HepG2 (cell line): Measurements from ENCODE around the gene HAGH. TPM values are rescaled to one million over a fixed set of nuclear protein-coding genes. Genes with fewer than 3 reads are reported as not detected.

Experiments
- ARNTL ChIP-seq: sonication (generic); formaldehyde crosslinking; IDR thresholded peaks from 2 replicates; pipeline ENCODE4 v1.4.0; 2020; ENCODE audit warnings: mild to moderate bottlenecking, missing genetic modification reagents
- ATF6 ChIP-seq: sonication (generic); formaldehyde crosslinking; conservative IDR thresholded peaks from 2 replicates; pipeline ENCODE4 v1.4.0; 2020; ENCODE audit warnings: missing genetic modification reagents
- EP300 ChIP-seq, 3 experiments: sonication (generic) in 1 of 3; formaldehyde crosslinking in 1 of 3; IDR thresholded peaks; 2 replicates each; pipeline versions ENCODE4 v1.5.1 to v1.6.1; 2011 to 2020; ENCODE audit warnings: low read depth in 2 of 3, low read length in 2 of 3, borderline replicate concordance in 1 of 3, improper control_type of control experiment in 1 of 3, mild to moderate bottlenecking in 1 of 3, missing genetic modification reagents in 1 of 3, moderate library complexity in 1 of 3
- GFI1 ChIP-seq: sonication (generic); formaldehyde crosslinking; IDR thresholded peaks from 2 replicates; pipeline ENCODE4 v1.5.0; 2020; ENCODE audit warnings: missing genetic modification reagents, mild to moderate bottlenecking, borderline replicate concordance
- MIXL1 ChIP-seq: IDR thresholded peaks from 2 replicates; pipeline ENCODE4 v1.6.1; 2016
- ZHX2 ChIP-seq, 2 experiments: sonication (generic) in 1 of 2; formaldehyde crosslinking in 1 of 2; IDR thresholded peaks; 2 replicates each; pipeline versions ENCODE4 v1.6.1 to v1.9.0; 2014 to 2022; ENCODE audit warnings: antibody characterized with exemption in 1 of 2, borderline replicate concordance in 1 of 2, inconsistent platforms in 1 of 2, low read depth in 1 of 2, missing genetic modification reagents in 1 of 2
- ZMYM2 ChIP-seq: sonication (generic); formaldehyde crosslinking; IDR thresholded peaks from 2 replicates; pipeline ENCODE4 v1.8.0; 2022; ENCODE audit warnings: mild to moderate bottlenecking, missing genetic modification reagents
- ZNF264 ChIP-seq: sonication (generic); formaldehyde crosslinking; IDR thresholded peaks from 2 replicates; pipeline ENCODE4 v1.4.0; 2020; ENCODE audit warnings: missing genetic modification reagents
- polyA plus RNA-seq, 8 experiments: library from polyadenylated mRNA; depleted of rRNA in 3 of 8; stranded (reverse) in 7 of 8; unstranded in 1 of 8; fragments of >200 nt; fragmentation: Illumina TruSeq in 4 of 8; extraction: Trizol in 4 of 8; gene quantifications; 2 replicates each; pipeline versions ENCODE4 v1.2.1 to v1.2.3, GENCODE V29; 2011 to 2016; ENCODE audit warnings: low read depth in 4 of 8, missing spikeins in 1 of 8, mixed read lengths in 1 of 8; ENCODE audit not compliant: insufficient read depth in 1 of 8
- total RNA-seq, 5 experiments: library from RNA; depleted of rRNA; stranded (reverse); fragments of >200 nt; fragmentation: Illumina TruSeq; extraction: Trizol; gene quantifications; 2 replicates each; pipeline ENCODE4 v1.2.3, GENCODE V29; 2016; ENCODE audit warnings: low read depth in 1 of 5
- TF ChIP-seq, protein P1 (sequence below): sonication (generic); formaldehyde crosslinking; IDR thresholded peaks from 2 replicates; pipeline ENCODE4 v1.4.0; 2020; ENCODE audit warnings: missing genetic modification reagents

HAGH gene
- total and polyA plus RNA-seq, 2 of the 13 experiments (the other 11 are each of a cell fraction or from before 2014, with no cell fraction given), result 70.4 to 95.4 TPM

DNA sequence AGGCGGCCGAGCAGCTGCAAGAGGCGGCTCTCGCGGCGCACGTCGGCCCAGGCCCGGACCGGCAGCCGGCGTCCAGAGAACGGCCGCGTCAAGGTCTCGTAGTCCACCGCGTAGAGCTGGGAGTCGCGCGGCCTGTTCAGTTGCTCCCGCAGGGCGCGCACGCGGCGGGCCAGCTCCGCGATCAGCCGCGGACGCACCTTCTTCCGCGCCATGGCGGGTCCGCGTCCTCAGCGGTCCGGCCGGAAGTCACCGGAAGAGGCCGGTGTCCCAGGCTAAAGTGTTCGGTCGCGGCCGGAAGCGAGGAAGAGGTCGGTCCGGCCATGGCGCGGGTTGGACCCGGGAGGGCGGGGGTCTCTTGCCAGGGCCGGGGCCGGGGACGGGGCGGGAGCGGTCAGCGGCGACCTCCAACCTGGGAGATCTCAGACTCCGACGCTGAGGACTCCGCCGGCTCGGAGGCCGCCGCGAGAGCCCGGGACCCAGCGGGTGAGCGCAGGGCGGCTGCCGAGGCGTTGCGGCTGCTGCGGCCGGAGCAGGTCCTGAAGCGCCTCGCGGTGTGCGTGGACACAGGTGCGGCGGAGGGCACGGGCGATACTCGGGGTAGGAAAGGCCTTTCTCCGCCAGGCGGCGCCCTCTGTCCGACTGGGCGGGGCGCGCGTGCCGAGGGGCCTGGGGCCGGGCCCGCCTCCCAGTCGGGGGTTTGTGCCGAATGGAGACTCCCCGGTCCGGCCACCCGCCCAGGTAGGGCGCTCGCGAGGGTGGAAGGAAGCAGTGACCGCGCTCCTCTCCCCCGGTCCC, 53.5 kb downstream of the HAGH start, which contains the start of gene MRPS34 (continued):
- TF ChIP-seq, protein P1, sequence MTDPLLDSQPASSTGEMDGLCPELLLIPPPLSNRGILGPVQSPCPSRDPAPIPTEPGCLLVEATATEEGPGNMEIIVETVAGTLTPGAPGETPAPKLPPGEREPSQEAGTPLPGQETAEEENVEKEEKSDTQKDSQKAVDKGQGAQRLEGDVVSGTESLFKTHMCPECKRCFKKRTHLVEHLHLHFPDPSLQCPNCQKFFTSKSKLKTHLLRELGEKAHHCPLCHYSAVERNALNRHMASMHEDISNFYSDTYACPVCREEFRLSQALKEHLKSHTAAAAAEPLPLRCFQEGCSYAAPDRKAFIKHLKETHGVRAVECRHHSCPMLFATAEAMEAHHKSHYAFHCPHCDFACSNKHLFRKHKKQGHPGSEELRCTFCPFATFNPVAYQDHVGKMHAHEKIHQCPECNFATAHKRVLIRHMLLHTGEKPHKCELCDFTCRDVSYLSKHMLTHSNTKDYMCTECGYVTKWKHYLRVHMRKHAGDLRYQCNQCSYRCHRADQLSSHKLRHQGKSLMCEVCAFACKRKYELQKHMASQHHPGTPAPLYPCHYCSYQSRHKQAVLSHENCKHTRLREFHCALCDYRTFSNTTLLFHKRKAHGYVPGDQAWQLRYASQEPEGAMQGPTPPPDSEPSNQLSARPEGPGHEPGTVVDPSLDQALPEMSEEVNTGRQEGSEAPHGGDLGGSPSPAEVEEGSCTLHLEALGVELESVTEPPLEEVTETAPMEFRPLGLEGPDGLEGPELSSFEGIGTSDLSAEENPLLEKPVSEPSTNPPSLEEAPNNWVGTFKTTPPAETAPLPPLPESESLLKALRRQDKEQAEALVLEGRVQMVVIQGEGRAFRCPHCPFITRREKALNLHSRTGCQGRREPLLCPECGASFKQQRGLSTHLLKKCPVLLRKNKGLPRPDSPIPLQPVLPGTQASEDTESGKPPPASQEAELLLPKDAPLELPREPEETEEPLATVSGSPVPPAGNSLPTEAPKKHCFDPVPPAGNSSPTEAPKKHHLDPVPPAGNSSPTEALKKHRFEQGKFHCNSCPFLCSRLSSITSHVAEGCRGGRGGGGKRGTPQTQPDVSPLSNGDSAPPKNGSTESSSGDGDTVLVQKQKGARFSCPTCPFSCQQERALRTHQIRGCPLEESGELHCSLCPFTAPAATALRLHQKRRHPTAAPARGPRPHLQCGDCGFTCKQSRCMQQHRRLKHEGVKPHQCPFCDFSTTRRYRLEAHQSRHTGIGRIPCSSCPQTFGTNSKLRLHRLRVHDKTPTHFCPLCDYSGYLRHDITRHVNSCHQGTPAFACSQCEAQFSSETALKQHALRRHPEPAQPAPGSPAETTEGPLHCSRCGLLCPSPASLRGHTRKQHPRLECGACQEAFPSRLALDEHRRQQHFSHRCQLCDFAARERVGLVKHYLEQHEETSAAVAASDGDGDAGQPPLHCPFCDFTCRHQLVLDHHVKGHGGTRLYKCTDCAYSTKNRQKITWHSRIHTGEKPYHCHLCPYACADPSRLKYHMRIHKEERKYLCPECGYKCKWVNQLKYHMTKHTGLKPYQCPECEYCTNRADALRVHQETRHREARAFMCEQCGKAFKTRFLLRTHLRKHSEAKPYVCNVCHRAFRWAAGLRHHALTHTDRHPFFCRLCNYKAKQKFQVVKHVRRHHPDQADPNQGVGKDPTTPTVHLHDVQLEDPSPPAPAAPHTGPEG (CRISPR knock-in tag), result peak; percentile 75; the same call in 1 of the 2 replicates
- no peak; the same call in 1 of the 2 replicates for TF ChIP-seq ZNF264
- TF ChIP-seq ARNTL, result peak; percentile 81
- TF ChIP-seq GFI1, result no peak
- 0 out of 2 replicates have a peak, but pooled peaks have one; percentile 20 for TF ChIP-seq MIXL1 (CRISPR knock-in tag)
- TF ChIP-seq ZMYM2, result 0 out of 2 replicates have a peak, but pooled peaks have one; percentile 51
- TF ChIP-seq ATF6 (CRISPR knock-in tag), result 0 out of 2 replicates have a peak, but pooled peaks have one; percentile 63
- peak in 1 of 2 experiments; percentile 21; a peak in 1 of 4 replicates for TF ChIP-seq EP300 (IDR thresholded peaks at IDR 0.05; ENCODE audit: low read depth in 2 of 2, low read length in 2 of 2)
- TF ChIP-seq EP300 (CRISPR knock-in tag; IDR thresholded peaks at IDR 0.05; ENCODE audit: borderline replicate concordance), result no peak
- peak; percentile 78; the same call in 1 of the 2 replicates for TF ChIP-seq ZHX2 (IDR thresholded peaks at IDR 0.05; ENCODE audit: low read depth)
- TF ChIP-seq ZHX2 (CRISPR knock-in tag; IDR thresholded peaks at IDR 0.05; ENCODE audit: borderline replicate concordance), result no peak
